Naive B cell (primary cell): ENCODE results near the gene PRIMPOL. TPM values are rescaled to one million over a fixed set of nuclear protein-coding genes. Genes with fewer than 3 reads are reported as not detected.
"Not testable (repeated sequence)": the region's sequence is repeated elsewhere in the genome, so short reads cannot be mapped to it uniquely, and the experiment has no call there.

Experiments
- ATAC-seq, 2 donors: fragments of 150-1000 bp; cut with Tn5 transposase; 2 replicates each; pipeline ENCODE4 v1.10.0; 2021; ENCODE audit warnings: low read depth in 2 of 2, mild to moderate bottlenecking in 2 of 2, moderate library complexity in 2 of 2
- DNase-seq: peaks from one replicate; pipeline ENCODE4 v3.0.0; 2022
- H3K27ac Mint-ChIP-seq, 6 donors: one replicate each; pipeline ENCODE4 v1.8.0; 2020 to 2022; ENCODE audit warnings: mild to moderate bottlenecking in 6 of 6, mixed read lengths in 6 of 6, moderate library complexity in 5 of 6, inconsistent platforms in 2 of 6
- H3K27me3 Mint-ChIP-seq, 3 donors: one replicate each; pipeline ENCODE4 v1.8.0; 2021 to 2022; ENCODE audit warnings: mixed read lengths in 3 of 3, mild to moderate bottlenecking in 1 of 3
- H3K36me3 Mint-ChIP-seq, 2 donors: one replicate each; pipeline ENCODE4 v1.8.0; 2020 to 2022; ENCODE audit warnings: mixed read lengths in 2 of 2, inconsistent platforms in 1 of 2, mild to moderate bottlenecking in 1 of 2
- H3K4me1 Mint-ChIP-seq, 3 donors: one replicate each; pipeline ENCODE4 v1.8.0; 2020 to 2022; ENCODE audit warnings: mixed read lengths in 3 of 3, inconsistent platforms in 1 of 3, mild to moderate bottlenecking in 1 of 3, moderate library complexity in 1 of 3
- H3K4me3 Mint-ChIP-seq, 8 donors: one replicate each; pipeline ENCODE4 v1.8.0; 2020 to 2022; ENCODE audit warnings: mild to moderate bottlenecking in 8 of 8, mixed read lengths in 8 of 8, moderate library complexity in 8 of 8, inconsistent platforms in 2 of 8
- H3K9me3 Mint-ChIP-seq, 7 donors: one replicate each; pipeline ENCODE4 v1.8.0; 2020 to 2022; ENCODE audit warnings: mixed read lengths in 7 of 7, mild to moderate bottlenecking in 5 of 7, inconsistent platforms in 2 of 7, moderate library complexity in 1 of 7
- polyA plus RNA-seq, 6 donors: library from polyadenylated mRNA; unstranded; fragments of 300-500 nt; fragmentation: Illumina TruSeq; gene quantifications; one replicate each; pipeline ENCODE4 v1.2.3, GENCODE V29; 2021; ENCODE audit warnings: low read depth in 6 of 6

PRIMPOL gene
- polyA plus RNA-seq, 6 donors from 2014 or later, result 12.4 to 23.9 (median 17.6) TPM

GRCh38 chr4:184647266-184648053 is 2.1 kb upstream of the PRIMPOL start:
- Mint-ChIP-seq H3K27ac (peak overlapping the region in 4 of 6 donors; percentile 92 to 97 (median 96)), H3K27me3 (no peaks in the 10 kb centered on the region), H3K36me3 (no peaks in the 10 kb centered on the region), H3K9me3 (no peaks in the 10 kb centered on the region), H3K4me1 (peaks cover 36 to 53% (median 45%) of the 10 kb centered on the region in 3 donors), H3K4me3 (peak overlapping the region; percentile 85 to 99 (median 94))
- no peak for DNase-seq
- no peak for ATAC-seq

- H3K4me1 Mint-ChIP-seq, result peaks cover 36 to 53% (median 45%) of the 10 kb centered on the region in 3 donors
- ATAC-seq (no peak), DNase-seq (no peak)
- no peaks in the 10 kb centered on the region for H3K9me3 Mint-ChIP-seq
- H3K27ac Mint-ChIP-seq, result peak overlapping the region; percentile 74 to 99 (median 96)
- H3K36me3 Mint-ChIP-seq, result no peaks in the 10 kb centered on the region
- no peaks in the 10 kb centered on the region for H3K27me3 Mint-ChIP-seq
- H3K4me3 Mint-ChIP-seq, result peak overlapping the region; percentile 85 to 99 (median 94)
Measured at GRCh38 chr4:184648054-184648312, 1.6 kb upstream of the PRIMPOL start.

- peak; percentile 7 to 19 for ATAC-seq
- peaks cover 36 to 53% (median 45%) of the 10 kb centered on the region in 3 donors for H3K4me1 Mint-ChIP-seq
- H3K27me3 Mint-ChIP-seq, result no peaks in the 10 kb centered on the region
- no peaks in the 10 kb centered on the region for H3K9me3 Mint-ChIP-seq
- H3K27ac Mint-ChIP-seq, result peak overlapping the region; percentile 74 to 99 (median 96)
- peak overlapping the region; percentile 85 to 99 (median 94) for H3K4me3 Mint-ChIP-seq
- peak; percentile 39 for DNase-seq
- no peaks in the 10 kb centered on the region for H3K36me3 Mint-ChIP-seq
Measured at GRCh38 chr4:184648313-184649025, 1.1 kb upstream of the PRIMPOL start.

GRCh38 chr4:184649971-184650855 is 675 bp downstream of the PRIMPOL start:
- Mint-ChIP-seq H3K36me3 (no peaks in the 10 kb centered on the region), H3K9me3 (no peaks in the 10 kb centered on the region), H3K4me1 (peaks cover 37 to 48% (median 40%) of the 10 kb centered on the region in 3 donors), H3K4me3 (peak overlapping the region; percentile 85 to 98 (median 95)), H3K27ac (peak overlapping the region; percentile 57 to 97 (median 94)), H3K27me3 (no peaks in the 10 kb centered on the region)
- no peak for DNase-seq
- peak in 1 of 2 donors; percentile 1 for ATAC-seq

- H3K4me1 Mint-ChIP-seq, result peaks cover 25 to 34% (median 31%) of the 10 kb centered on the region in 3 donors
- peak overlapping the region in 1 of 6 donors; percentile 37 for H3K27ac Mint-ChIP-seq
- peak overlapping the region in 1 of 8 donors; percentile 91 for H3K4me3 Mint-ChIP-seq
- no peaks in the 10 kb centered on the region for H3K27me3 Mint-ChIP-seq
- no peaks in the 10 kb centered on the region for H3K36me3 Mint-ChIP-seq
- no peak for DNase-seq
- no peak for ATAC-seq
- H3K9me3 Mint-ChIP-seq, result no peaks in the 10 kb centered on the region
Measured at GRCh38 chr4:184651899-184652298, 2.4 kb downstream of the PRIMPOL start.

- peaks cover 19 to 33% (median 30%) of the 10 kb centered on the region in 3 donors for H3K4me1 Mint-ChIP-seq
- not testable (repeated sequence) for H3K27ac Mint-ChIP-seq, H3K4me3 Mint-ChIP-seq, ATAC-seq, H3K27me3 Mint-ChIP-seq, H3K9me3 Mint-ChIP-seq, DNase-seq, H3K36me3 Mint-ChIP-seq
Measured at GRCh38 chr4:184652681-184653080, 3.1 kb downstream of the PRIMPOL start.

- no peak overlapping the region for H3K27ac Mint-ChIP-seq
- ATAC-seq, result no peak
- H3K4me3 Mint-ChIP-seq, result peak overlapping the region in 2 of 8 donors; percentile 5 to 15
- H3K27me3 Mint-ChIP-seq, result no peaks in the 10 kb centered on the region
- peaks cover 10 to 25% (median 21%) of the 10 kb centered on the region in 3 donors for H3K4me1 Mint-ChIP-seq
- no peaks in the 10 kb centered on the region for H3K9me3 Mint-ChIP-seq
- no peak for DNase-seq
- no peaks in the 10 kb centered on the region for H3K36me3 Mint-ChIP-seq
Measured at GRCh38 chr4:184653650-184654049, 4.1 kb downstream of the PRIMPOL start.

GRCh38 chr4:184655889-184656869 is 6.6 kb downstream of the PRIMPOL start:
- H3K4me3 Mint-ChIP-seq, result peak overlapping the region in 1 of 8 donors; percentile 25
- DNase-seq (no peak), ATAC-seq (no peak)
- no peaks in the 10 kb centered on the region for H3K9me3 Mint-ChIP-seq
- H3K4me1 Mint-ChIP-seq, result peaks cover 0 to 13% (median 12%) of the 10 kb centered on the region in 3 donors
- H3K27me3 Mint-ChIP-seq, result no peaks in the 10 kb centered on the region
- peak overlapping the region in 1 of 6 donors; percentile 2 for H3K27ac Mint-ChIP-seq
- H3K36me3 Mint-ChIP-seq, result peaks cover 0 to 6% of the 10 kb centered on the region in 2 donors

GRCh38 chr4:184657144-184657543 is 7.6 kb downstream of the PRIMPOL start:
- no peak for ATAC-seq
- Mint-ChIP-seq H3K9me3 (no peaks in the 10 kb centered on the region), H3K27ac (peak overlapping the region in 5 of 6 donors; percentile 8 to 93 (median 16)), H3K4me3 (no peak overlapping the region), H3K36me3 (peaks cover 0 to 6% of the 10 kb centered on the region in 2 donors), H3K4me1 (peaks cover 0 to 13% (median 9%) of the 10 kb centered on the region in 3 donors), H3K27me3 (no peaks in the 10 kb centered on the region)
- DNase-seq, result no peak

GRCh38 chr4:184657820-184658219 is 8.3 kb downstream of the PRIMPOL start:
- H3K36me3 Mint-ChIP-seq, H3K27me3 Mint-ChIP-seq, ATAC-seq: not testable (repeated sequence)

GRCh38 chr4:184660978-184661377 is 11.4 kb downstream of the PRIMPOL start:
- DNase-seq, result no peak
- H3K4me3 Mint-ChIP-seq, result no peak overlapping the region
- H3K9me3 Mint-ChIP-seq, result no peaks in the 10 kb centered on the region
- H3K27ac Mint-ChIP-seq, result no peak overlapping the region
- no peaks in the 10 kb centered on the region for H3K27me3 Mint-ChIP-seq
- H3K36me3 Mint-ChIP-seq, result peaks cover 0 to 11% of the 10 kb centered on the region in 2 donors
- no peak for ATAC-seq
- peaks cover 0 to 9% (median 9%) of the 10 kb centered on the region in 3 donors for H3K4me1 Mint-ChIP-seq

More at GRCh38 chr4:184657820-184658219, 8.3 kb downstream of the PRIMPOL start:
- H3K27ac Mint-ChIP-seq, H3K4me3 Mint-ChIP-seq, H3K9me3 Mint-ChIP-seq, DNase-seq: not testable (repeated sequence)
- H3K4me1 Mint-ChIP-seq, result peaks cover 0 to 13% (median 9%) of the 10 kb centered on the region in 3 donors

- ATAC-seq (no peak), DNase-seq (no peak)
- peaks cover 0 to 11% of the 10 kb centered on the region in 2 donors for H3K36me3 Mint-ChIP-seq
- no peak overlapping the region for H3K27ac Mint-ChIP-seq
- no peaks in the 10 kb centered on the region for H3K27me3 Mint-ChIP-seq
- no peak overlapping the region for H3K4me3 Mint-ChIP-seq
- H3K9me3 Mint-ChIP-seq, result no peaks in the 10 kb centered on the region
- H3K4me1 Mint-ChIP-seq, result peaks cover 0 to 3% (median under 1%) of the 10 kb centered on the region in 3 donors
Measured at GRCh38 chr4:184662236-184662635, 12.7 kb downstream of the PRIMPOL start.
